A673 (cell line): Measurements from ENCODE around the gene ZNF501.

Source experiments
- CTCF ChIP-seq: fragments of 300-800, 200-600 bp; sonication (generic); conservative IDR thresholded peaks from 2 replicates; pipeline ENCODE4 v1.5.1; 2017; ENCODE audit warnings: low read depth, mild to moderate bottlenecking, antibody characterized with exemption, low read length, moderate library complexity, mixed read lengths
- EZH2 ChIP-seq: fragments of 200-600 bp; sonication (generic); IDR thresholded peaks from 2 replicates; pipeline ENCODE4 v1.6.1; 2017; ENCODE audit warnings: borderline replicate concordance, low read depth, mild to moderate bottlenecking, mixed read lengths, antibody characterized with exemption, low read length; ENCODE audit not compliant: poor library complexity, severe bottlenecking

GRCh38 chr3:44782891-44783290 is 53.5 kb downstream of the ZNF501 start:
- TF ChIP-seq CTCF: no peak
- TF ChIP-seq EZH2: no peak
